Activated T-cell treated with anti-CD3 and anti-CD28 coated beads for 4 hours (primary cell): ENCODE results near the gene RUNX1.

ENCODE experiments used
- DNase-seq: peaks from one replicate; pipeline ENCODE4 v3.0.0-alpha.2; 2020

Gene RUNX1

GRCh38 chr21:34874684-34875513, 174.2 kb downstream of the RUNX1 start:
- no peak for DNase-seq

- DNase-seq: no peak
Measured at GRCh38 chr21:34871026-34871908, 177.8 kb downstream of the RUNX1 start.

GRCh38 chr21:34870246-34870645, 178.9 kb downstream of the RUNX1 start:
- no peak for DNase-seq

DNA sequence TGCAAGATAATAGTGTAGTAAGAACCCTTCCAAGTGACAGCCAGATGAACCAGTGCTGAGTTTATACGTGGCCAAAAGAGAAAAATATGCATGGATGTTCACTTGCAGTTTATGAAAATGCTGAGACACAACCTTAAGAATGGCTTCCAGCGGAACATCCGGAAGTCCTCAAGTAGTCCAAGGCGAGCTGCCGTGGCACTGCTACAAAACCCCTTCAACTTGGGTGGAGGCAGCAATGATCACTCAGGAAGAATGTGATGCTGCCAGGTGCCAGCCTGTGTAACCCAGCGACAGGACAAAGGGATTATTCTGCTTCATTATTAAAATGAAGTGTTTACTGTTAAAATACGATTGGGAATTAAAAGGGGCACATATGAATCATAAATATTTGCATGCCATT, 179.6 kb downstream of the RUNX1 start:
- no peak for DNase-seq

DNA sequence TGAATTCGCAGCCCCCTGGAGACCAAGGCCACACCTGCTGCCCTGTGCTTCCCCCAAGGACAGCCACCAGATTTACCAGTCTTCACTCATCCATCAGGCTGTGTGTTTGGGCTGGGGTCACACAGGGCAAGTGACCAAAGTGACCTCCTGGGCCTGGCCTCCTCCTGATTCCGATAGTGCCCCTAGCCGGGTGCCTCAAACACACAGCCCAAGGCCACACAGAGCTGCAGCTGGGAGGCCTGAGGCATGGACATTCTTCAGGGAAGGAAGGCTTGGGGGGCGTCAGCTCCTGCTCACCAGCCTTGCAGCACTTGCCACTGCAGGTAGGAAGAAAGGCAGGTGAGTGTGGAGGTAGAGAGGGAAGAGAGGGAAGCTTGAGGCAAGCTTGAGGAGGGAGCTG, 181.3 kb downstream of the RUNX1 start:
- DNase-seq: no peak

GRCh38 chr21:34865400-34866241, 183.5 kb downstream of the RUNX1 start:
- no peak for DNase-seq

- no peak for DNase-seq
Measured at GRCh38 chr21:34864370-34865149, 184.5 kb downstream of the RUNX1 start.

GRCh38 chr21:34862951-34863350, 186.2 kb downstream of the RUNX1 start:
- no peak for DNase-seq

GRCh38 chr21:34861258-34861657, 187.8 kb downstream of the RUNX1 start:
- DNase-seq: no peak

DNA sequence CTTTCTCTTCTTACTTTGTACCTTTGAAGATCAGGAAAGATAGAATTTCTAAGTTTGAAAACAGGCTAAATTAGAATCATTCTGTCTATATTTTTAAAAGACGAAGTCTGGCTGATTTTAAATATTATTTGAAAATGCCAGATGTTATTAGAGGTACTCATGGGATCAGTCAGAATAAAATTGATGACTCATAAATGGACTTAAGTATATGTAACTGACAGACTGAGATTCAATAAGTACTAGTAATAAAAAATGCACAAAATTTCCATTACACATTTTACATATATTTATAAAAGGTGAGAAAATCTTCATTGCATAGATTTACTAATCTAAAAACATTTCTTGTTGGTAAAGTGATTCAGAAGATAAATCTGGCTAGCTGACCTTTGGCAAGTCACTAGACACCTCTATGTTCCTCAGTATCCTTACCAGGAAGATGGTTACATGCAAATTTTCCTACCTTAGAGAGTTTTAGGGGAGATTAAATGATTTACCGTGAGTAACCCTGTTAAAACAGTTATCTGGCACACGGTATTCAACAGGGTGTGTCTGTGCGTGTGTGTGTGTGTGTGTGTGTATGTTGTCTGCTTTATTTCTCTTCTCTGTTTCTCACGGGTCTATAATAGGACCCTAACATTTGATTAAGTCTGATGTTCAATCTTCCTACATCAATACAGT, 189.0 kb downstream of the RUNX1 start:
- no peak for DNase-seq

DNA sequence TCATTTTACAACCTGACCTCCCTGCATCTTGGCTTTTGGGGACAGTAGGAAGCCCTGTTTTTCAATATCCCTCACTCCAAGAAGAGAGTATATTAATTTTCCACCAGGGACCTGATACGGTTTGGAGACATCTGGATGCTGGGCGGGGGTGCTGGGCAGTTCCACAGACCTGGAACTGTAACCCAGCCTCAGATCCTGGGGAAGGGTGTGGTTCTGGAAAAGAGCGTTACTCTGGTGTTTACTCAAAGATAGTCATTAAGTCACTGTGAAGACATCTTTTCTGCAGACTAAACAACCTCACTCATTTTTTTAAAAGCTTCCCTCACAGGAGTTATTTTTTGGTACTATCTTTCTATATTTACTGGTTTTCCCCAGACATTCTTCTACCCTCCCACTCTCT, 190.5 kb downstream of the RUNX1 start:
- no peak for DNase-seq

DNA sequence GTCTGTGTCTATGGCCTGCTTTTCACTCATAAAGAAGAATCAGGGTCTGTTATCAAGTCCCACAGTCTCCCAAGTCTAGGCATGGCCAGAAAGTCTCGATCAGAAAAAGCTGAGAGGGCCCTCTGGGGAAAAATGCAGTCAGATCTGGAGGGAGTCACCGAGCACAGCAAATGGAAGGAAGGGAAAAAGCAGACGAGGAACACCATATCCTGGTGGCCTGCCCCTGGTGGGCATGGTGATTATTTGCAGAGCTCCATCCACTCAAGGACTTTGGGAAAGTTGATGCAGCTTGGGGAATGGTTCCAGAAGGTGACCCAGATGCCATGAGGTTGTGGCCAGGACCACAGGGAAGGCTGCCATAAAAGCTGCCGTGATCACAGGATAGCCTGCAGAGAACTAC, 191.2 kb downstream of the RUNX1 start:
- DNase-seq: no peak

DNA sequence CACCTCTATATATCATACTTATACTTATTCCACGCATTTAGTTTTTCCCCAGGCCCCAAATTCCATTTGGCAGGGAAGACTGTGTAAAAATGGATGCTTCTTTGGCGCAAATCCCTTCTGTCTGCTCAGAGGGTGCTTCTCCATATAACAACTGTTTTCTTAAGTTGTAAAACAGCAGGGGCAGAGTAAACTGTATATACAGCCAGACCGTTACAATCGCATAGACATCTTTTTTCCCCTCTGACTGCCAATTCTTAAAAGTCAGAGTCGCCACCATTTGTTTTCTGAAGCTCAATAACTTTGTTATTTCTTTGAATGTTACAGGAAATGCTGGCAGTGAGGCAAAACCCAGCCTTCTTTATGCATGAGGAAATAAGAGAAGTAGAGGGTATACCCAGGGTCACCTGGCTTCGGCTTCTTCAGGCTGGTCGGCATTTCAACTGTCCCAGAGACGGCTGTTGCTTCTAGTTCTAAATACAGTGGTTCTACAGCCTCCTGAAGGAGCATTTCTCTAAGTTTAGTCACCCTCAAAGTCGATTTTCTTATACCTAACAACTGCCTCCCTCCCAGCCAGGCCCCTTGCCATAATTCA, 191.9 kb downstream of the RUNX1 start:
- no peak for DNase-seq

- no peak for DNase-seq
Measured at GRCh38 chr21:34852448-34852847, 196.7 kb downstream of the RUNX1 start.

DNA sequence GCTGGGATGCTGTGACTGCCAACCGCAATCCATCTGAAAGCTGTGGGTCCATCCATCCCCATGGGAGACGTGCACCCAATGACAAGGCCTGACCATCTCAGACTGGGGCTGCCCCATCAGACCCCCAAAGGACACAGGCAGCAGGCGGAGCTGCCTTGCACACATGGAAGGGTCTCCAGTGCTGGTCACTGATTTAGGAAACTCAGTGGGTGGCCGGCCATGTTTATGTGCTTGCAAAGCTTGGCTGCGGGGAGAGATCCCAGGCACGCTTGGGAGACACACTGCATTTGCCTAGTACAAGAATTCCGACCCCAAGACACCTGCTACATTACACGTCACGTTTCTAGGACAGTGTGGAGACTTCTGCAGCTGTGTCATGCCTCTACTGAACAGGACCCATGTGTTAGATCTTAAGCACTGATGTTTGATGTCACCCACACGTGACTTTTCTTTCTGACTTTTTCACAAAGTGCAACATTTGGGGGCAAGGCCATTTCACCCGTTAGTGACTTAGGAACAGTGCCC, 198.9 kb downstream of the RUNX1 start:
- DNase-seq: no peak

DNA sequence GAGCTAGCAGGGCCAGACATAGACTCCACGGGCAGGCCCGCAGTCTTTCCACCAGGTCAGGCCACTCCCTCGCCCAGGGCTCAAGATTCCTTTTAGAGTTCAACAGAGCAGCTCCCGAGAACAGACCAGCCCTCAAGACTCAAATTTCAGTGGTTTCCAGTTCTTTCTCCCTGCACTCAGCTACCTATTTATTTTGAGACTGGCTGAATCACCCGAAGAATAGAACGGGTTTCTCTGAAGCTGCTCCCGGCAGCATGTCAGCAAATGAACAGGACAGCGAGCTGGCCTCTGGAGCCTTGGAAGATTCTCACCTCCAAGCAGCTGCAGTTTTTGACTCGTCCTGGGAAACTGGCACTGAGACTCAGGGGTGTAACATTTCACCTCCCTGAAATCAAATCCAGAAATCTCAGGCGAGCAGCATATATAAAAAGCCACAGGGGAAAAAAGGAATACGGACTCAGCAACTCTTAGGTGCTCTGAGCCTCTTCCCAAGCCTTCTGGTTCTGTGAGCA, 202.4 kb downstream of the RUNX1 start:
- DNase-seq: no peak

DNA sequence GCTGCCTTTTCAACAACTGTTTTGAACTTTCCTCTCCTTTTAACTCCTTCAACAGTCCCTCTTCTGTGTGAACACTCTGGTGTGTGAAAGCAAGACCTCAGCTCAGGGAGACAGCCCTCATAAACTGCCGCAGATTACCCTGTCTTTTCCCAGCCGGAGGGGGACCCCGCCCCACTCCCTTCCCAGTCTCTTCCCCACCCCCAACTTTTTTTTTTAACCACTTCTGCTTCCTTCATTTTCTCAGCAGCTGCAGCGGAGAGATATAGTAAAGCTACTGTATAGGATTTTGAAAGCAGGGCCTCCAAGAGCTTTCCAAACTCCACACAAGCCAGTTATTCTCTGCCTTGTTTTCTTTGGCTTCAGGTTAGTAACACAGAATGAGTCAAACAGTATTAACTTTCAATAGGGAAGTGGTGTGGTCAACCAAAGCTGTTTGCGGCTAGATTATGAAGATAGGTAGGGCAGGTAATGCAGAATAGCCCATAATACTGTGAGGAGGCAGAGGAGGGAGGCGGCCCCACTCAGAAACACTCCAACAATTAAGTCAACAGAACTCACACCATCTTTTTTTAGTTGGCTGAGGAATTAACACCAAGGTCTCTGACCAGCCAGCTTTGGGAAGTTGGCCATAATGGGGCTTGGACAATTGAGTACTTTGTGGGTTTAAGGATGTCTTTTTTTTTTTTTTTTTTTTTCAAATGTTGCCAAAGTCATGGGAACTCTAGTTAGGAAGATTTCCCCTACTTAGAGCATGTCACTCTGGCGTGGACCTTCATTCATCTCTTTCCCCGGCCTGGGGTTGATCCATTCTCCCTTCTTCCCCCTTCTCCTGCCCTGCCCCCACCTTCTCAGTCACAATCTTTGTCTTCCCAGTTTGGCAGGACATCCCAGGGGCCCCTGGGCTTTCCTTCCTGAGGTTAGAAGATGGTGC, 203.3 kb downstream of the RUNX1 start:
- no peak for DNase-seq

- DNase-seq: no peak
Measured at GRCh38 chr21:34844924-34845238, 204.2 kb downstream of the RUNX1 start.

GRCh38 chr21:34844013-34844923, 204.8 kb downstream of the RUNX1 start:
- DNase-seq: no peak
